ENCODE data around the gene PRR13.

GRCh38 chr12:53482626-53483168 lies 41.2 kb downstream of the PRR13 start:
- TF ChIP-seq SP1 (IDR thresholded peaks at IDR 0.05) (no peak), FOXK2 (IDR thresholded peaks at IDR 0.05) (no peak), FOXA1 (IDR thresholded peaks at IDR 0.05) (no peak), TARDBP (IDR thresholded peaks at IDR 0.05) (no peak), CTBP1 (IDR thresholded peaks at IDR 0.05; ENCODE audit: borderline replicate concordance) (no peak), ARNT (IDR thresholded peaks at IDR 0.05) (no peak), HDGF (IDR thresholded peaks at IDR 0.05; ENCODE audit: borderline replicate concordance) (no peak), ZNF384 (IDR thresholded peaks at IDR 0.05) (no peak), L3MBTL2 (conservative IDR thresholded peaks at IDR 0.05) (no peak), NFRKB (IDR thresholded peaks at IDR 0.05) (no peak), BHLHE40 (IDR thresholded peaks at IDR 0.05; ENCODE audit: borderline replicate concordance) (no peak)

Data from HEK293T (cell line).